Activated CD4-positive, alpha-beta T cell treated with anti-CD3 and anti-CD28 coated beads, Interleukin-2, amount 10 ng/mL, durations not matched to agents 7 days and 5 days (primary cell): ENCODE results near the gene CSRP2. TPM values are rescaled to one million over a fixed set of nuclear protein-coding genes. Genes with fewer than 3 reads are reported as not detected.

Experiments used
- CTCF ChIA-PET: fragments of 350-600 bp; sonication (Branson Sonifier 250); formaldehyde crosslinking; loops from one replicate; lab custom pipeline; 2021; ENCODE audit warnings: antibody characterized with exemption; lab: Charles Lee
- POLR2A ChIA-PET: fragments of 350-600 bp; sonication (Branson Sonifier 250); formaldehyde crosslinking; loops from one replicate; lab custom pipeline; 2021; ENCODE audit warnings: antibody characterized with exemption; lab: Charles Lee
- DNase-seq: peaks from one replicate; pipeline ENCODE4 v3.0.0-alpha.2; 2020
- H3K27ac Mint-ChIP-seq: one replicate; pipeline ENCODE4 v1.8.0; 2021; ENCODE audit warnings: mild to moderate bottlenecking, moderate library complexity, mixed read lengths
- H3K27me3 Mint-ChIP-seq: one replicate; pipeline ENCODE4 v1.8.0; 2021; ENCODE audit warnings: mixed read lengths
- H3K36me3 Mint-ChIP-seq: one replicate; pipeline ENCODE4 v1.8.0; 2021; ENCODE audit warnings: low read depth, mixed read lengths
- H3K4me1 Mint-ChIP-seq: one replicate; pipeline ENCODE4 v1.8.0; 2021; ENCODE audit warnings: mixed read lengths
- H3K4me3 Mint-ChIP-seq: one replicate; pipeline ENCODE4 v1.8.0; 2021; ENCODE audit warnings: mild to moderate bottlenecking, moderate library complexity, mixed read lengths
- H3K9me3 Mint-ChIP-seq: one replicate; pipeline ENCODE4 v1.8.0; 2021; ENCODE audit warnings: mixed read lengths
- total RNA-seq, 2 experiments: library from RNA; stranded (reverse); gene quantifications; one replicate each; pipeline ENCODE4 v1.2.3, GENCODE V29; 2021

CSRP2 gene
- total RNA-seq, 2 experiments from 2014 or later, result 0.22 TPM; not detected in 1

- no peak for DNase-seq
- H3K4me1 Mint-ChIP-seq, result peaks cover 10% of the 10 kb centered on the region
- CTCF ChIA-PET, result no interaction called here
- POLR2A ChIA-PET, result no interaction called here
- peaks cover 47% of the 10 kb centered on the region for H3K27me3 Mint-ChIP-seq
- H3K4me3 Mint-ChIP-seq, result no peak overlapping the region
- no peaks in the 10 kb centered on the region for H3K36me3 Mint-ChIP-seq
- no peak overlapping the region for H3K27ac Mint-ChIP-seq
- no peaks in the 10 kb centered on the region for H3K9me3 Mint-ChIP-seq
Observed at GRCh38 chr12:76882367-76882766, 3.5 kb upstream of the CSRP2 start.

- DNase-seq, result no peak
- ChIA-PET CTCF (no interaction called here), POLR2A (no interaction called here)
- no peak overlapping the region for H3K4me3 Mint-ChIP-seq
- H3K9me3 Mint-ChIP-seq, result no peaks in the 10 kb centered on the region
- H3K27ac Mint-ChIP-seq, result no peak overlapping the region
- H3K4me1 Mint-ChIP-seq, result peaks cover 10% of the 10 kb centered on the region
- peaks cover 56% of the 10 kb centered on the region for H3K27me3 Mint-ChIP-seq
- no peaks in the 10 kb centered on the region for H3K36me3 Mint-ChIP-seq
Observed at GRCh38 chr12:76881142-76881541, 2.3 kb upstream of the CSRP2 start.

GRCh38 chr12:76880519-76881023 lies 1.8 kb upstream of the CSRP2 start:
- peaks cover 59% of the 10 kb centered on the region for H3K27me3 Mint-ChIP-seq
- POLR2A ChIA-PET, result no interaction called here
- no peak overlapping the region for H3K27ac Mint-ChIP-seq
- CTCF ChIA-PET, result no interaction called here
- no peak for DNase-seq
- peaks cover 10% of the 10 kb centered on the region for H3K4me1 Mint-ChIP-seq
- no peaks in the 10 kb centered on the region for H3K36me3 Mint-ChIP-seq
- no peaks in the 10 kb centered on the region for H3K9me3 Mint-ChIP-seq
- no peak overlapping the region for H3K4me3 Mint-ChIP-seq

- H3K27me3 Mint-ChIP-seq, result peaks cover 62% of the 10 kb centered on the region
- CTCF ChIA-PET, result no interaction called here
- POLR2A ChIA-PET, result no interaction called here
- H3K36me3 Mint-ChIP-seq, result no peaks in the 10 kb centered on the region
- H3K27ac Mint-ChIP-seq, result no peak overlapping the region
- no peak for DNase-seq
- peak overlapping the region; percentile 65 for H3K4me3 Mint-ChIP-seq
- peaks cover 10% of the 10 kb centered on the region for H3K4me1 Mint-ChIP-seq
- H3K9me3 Mint-ChIP-seq, result no peaks in the 10 kb centered on the region
Observed at GRCh38 chr12:76879710-76880518, 1.1 kb upstream of the CSRP2 start.

- Mint-ChIP-seq H3K36me3 (no peaks in the 10 kb centered on the region), H3K9me3 (no peaks in the 10 kb centered on the region), H3K27me3 (peaks cover 62% of the 10 kb centered on the region), H3K27ac (peak overlapping the region; percentile 78), H3K4me1 (peaks cover 10% of the 10 kb centered on the region), H3K4me3 (peak overlapping the region; percentile 90)
- ChIA-PET CTCF (no interaction called here), POLR2A (no interaction called here)
- no peak for DNase-seq
Observed at GRCh38 chr12:76878099-76878898, 520 bp downstream of the CSRP2 start.

- Mint-ChIP-seq H3K27me3 (peaks cover 52% of the 10 kb centered on the region), H3K36me3 (no peaks in the 10 kb centered on the region), H3K9me3 (no peaks in the 10 kb centered on the region), H3K4me1 (peaks cover 10% of the 10 kb centered on the region), H3K4me3 (no peak overlapping the region), H3K27ac (no peak overlapping the region)
- ChIA-PET CTCF (no interaction called here), POLR2A (no interaction called here)
- DNase-seq, result no peak
Observed at GRCh38 chr12:76876696-76877229, 2.1 kb downstream of the CSRP2 start.

GRCh38 chr12:76874491-76875190 lies 4.2 kb downstream of the CSRP2 start:
- peaks cover 10% of the 10 kb centered on the region for H3K4me1 Mint-ChIP-seq
- ChIA-PET POLR2A (no interaction called here), CTCF (interaction anchor here (1.1 kb wide), 1 partner anchor 8 kb away, joined by 3 read pairs; no protein-coding TSS in a partner anchor)
- no peak for DNase-seq
- H3K27me3 Mint-ChIP-seq, result peaks cover 34% of the 10 kb centered on the region
- no peaks in the 10 kb centered on the region for H3K36me3 Mint-ChIP-seq
- no peak overlapping the region for H3K27ac Mint-ChIP-seq
- H3K9me3 Mint-ChIP-seq, result no peaks in the 10 kb centered on the region
- no peak overlapping the region for H3K4me3 Mint-ChIP-seq

- no peak overlapping the region for H3K27ac Mint-ChIP-seq
- no peak overlapping the region for H3K4me3 Mint-ChIP-seq
- H3K9me3 Mint-ChIP-seq, result no peaks in the 10 kb centered on the region
- DNase-seq, result no peak
- CTCF ChIA-PET, result interaction anchor here (0.9 kb wide), 1 partner anchor 17 kb away, joined by 3 read pairs; no protein-coding TSS in a partner anchor
- H3K36me3 Mint-ChIP-seq, result no peaks in the 10 kb centered on the region
- peaks cover 30% of the 10 kb centered on the region for H3K27me3 Mint-ChIP-seq
- POLR2A ChIA-PET, result no interaction called here
- peaks cover 7% of the 10 kb centered on the region for H3K4me1 Mint-ChIP-seq
Observed at GRCh38 chr12:76874027-76874426, 4.8 kb downstream of the CSRP2 start.

GRCh38 chr12:76872415-76872814 lies 6.4 kb downstream of the CSRP2 start:
- Mint-ChIP-seq H3K9me3 (no peaks in the 10 kb centered on the region), H3K27me3 (peaks cover 18% of the 10 kb centered on the region), H3K36me3 (no peaks in the 10 kb centered on the region), H3K4me1 (peaks cover under 1% of the 10 kb centered on the region), H3K4me3 (no peak overlapping the region), H3K27ac (no peak overlapping the region)
- DNase-seq, result no peak
- CTCF ChIA-PET, result no interaction called here
- POLR2A ChIA-PET, result no interaction called here

- no peak overlapping the region for H3K27ac Mint-ChIP-seq
- ChIA-PET POLR2A (no interaction called here), CTCF (no interaction called here)
- H3K4me1 Mint-ChIP-seq, result no peaks in the 10 kb centered on the region
- peaks cover 11% of the 10 kb centered on the region for H3K27me3 Mint-ChIP-seq
- no peaks in the 10 kb centered on the region for H3K9me3 Mint-ChIP-seq
- DNase-seq, result no peak
- H3K4me3 Mint-ChIP-seq, result no peak overlapping the region
- H3K36me3 Mint-ChIP-seq, result no peaks in the 10 kb centered on the region
Observed at GRCh38 chr12:76871742-76872141, 7.1 kb downstream of the CSRP2 start.

GRCh38 chr12:76871082-76871481 lies 7.7 kb downstream of the CSRP2 start:
- H3K9me3 Mint-ChIP-seq, result no peaks in the 10 kb centered on the region
- no peaks in the 10 kb centered on the region for H3K36me3 Mint-ChIP-seq
- H3K27me3 Mint-ChIP-seq, result peaks cover 9% of the 10 kb centered on the region
- ChIA-PET POLR2A (no interaction called here), CTCF (interaction anchor here (0.6 to 1.0 kb wide), 3 partner anchors 22 to 719 kb away, joined by 3 read pairs; no protein-coding TSS in a partner anchor)
- H3K27ac Mint-ChIP-seq, result no peak overlapping the region
- H3K4me3 Mint-ChIP-seq, result no peak overlapping the region
- H3K4me1 Mint-ChIP-seq, result no peaks in the 10 kb centered on the region
- DNase-seq, result no peak

- H3K27me3 Mint-ChIP-seq, result peaks cover 4% of the 10 kb centered on the region
- no peak overlapping the region for H3K4me3 Mint-ChIP-seq
- H3K36me3 Mint-ChIP-seq, result no peaks in the 10 kb centered on the region
- H3K4me1 Mint-ChIP-seq, result no peaks in the 10 kb centered on the region
- DNase-seq, result no peak
- H3K9me3 Mint-ChIP-seq, result no peaks in the 10 kb centered on the region
- CTCF ChIA-PET, result interaction anchor here (0.8 kb wide), 1 partner anchor 8 kb away, joined by 3 read pairs; no protein-coding TSS in a partner anchor
- POLR2A ChIA-PET, result no interaction called here
- H3K27ac Mint-ChIP-seq, result no peak overlapping the region
Observed at GRCh38 chr12:76866726-76867125, 12.1 kb downstream of the CSRP2 start.
